ENCODE data around the gene BCL7A. TPM values are rescaled to one million over a fixed set of nuclear protein-coding genes. Genes with fewer than 3 reads are reported as not detected.

BCL7A gene
- total RNA-seq, 1 experiment from 2014 or later, result 18.2 TPM

DNA sequence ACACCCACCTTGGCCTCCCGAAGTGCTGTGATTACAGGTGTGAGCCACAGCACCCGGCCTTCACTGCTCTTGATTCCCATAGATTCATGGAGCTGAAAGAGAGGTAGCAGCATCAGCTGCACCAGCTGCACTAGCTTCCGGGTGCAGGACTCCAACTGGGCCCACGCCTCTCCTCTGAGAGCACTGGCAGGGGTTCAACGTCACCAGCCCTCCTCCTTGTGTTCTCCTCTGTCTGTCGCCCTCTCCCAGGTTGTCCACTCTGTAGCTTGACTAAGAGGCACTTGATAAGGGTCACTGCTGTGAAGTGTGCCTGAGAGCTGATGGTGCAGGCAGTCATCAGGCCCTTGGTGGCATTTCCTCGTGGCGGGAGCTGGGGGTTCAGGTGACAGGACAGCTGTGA lies 85.2 kb downstream of the BCL7A start:
- H2BK12ac ChIP-seq (ENCODE audit: insufficient read length, low read depth, low read length), result no peak overlapping the region
- no peak for DNase-seq
- H2BK5ac ChIP-seq (ENCODE audit: insufficient read length, low read length), result no peak overlapping the region
- H3K14ac ChIP-seq (ENCODE audit: insufficient read depth, low read length), result no peak overlapping the region; the same call in 1 of the 2 replicates
- H3K9me3 ChIP-seq (ENCODE audit: control insufficient read depth, low read depth, low read length), result no peaks in the 10 kb centered on the region
- 0 out of 5 replicates have a peak, but pooled peaks cover 0 to under 1% of the 10 kb centered on the region in 2 experiments for H3K9me3 Mint-ChIP-seq
- peaks cover 3 to 9% of the 10 kb centered on the region in 2 experiments for H3K4me1 Mint-ChIP-seq
- H4K20me1 ChIP-seq (ENCODE audit: control insufficient read depth, insufficient read depth, insufficient read length), result no peaks in the 10 kb centered on the region
- no peak overlapping the region for H3K9ac ChIP-seq (ENCODE audit: extremely low read depth, insufficient read length, low read length)
- TF ChIP-seq, protein P1, sequence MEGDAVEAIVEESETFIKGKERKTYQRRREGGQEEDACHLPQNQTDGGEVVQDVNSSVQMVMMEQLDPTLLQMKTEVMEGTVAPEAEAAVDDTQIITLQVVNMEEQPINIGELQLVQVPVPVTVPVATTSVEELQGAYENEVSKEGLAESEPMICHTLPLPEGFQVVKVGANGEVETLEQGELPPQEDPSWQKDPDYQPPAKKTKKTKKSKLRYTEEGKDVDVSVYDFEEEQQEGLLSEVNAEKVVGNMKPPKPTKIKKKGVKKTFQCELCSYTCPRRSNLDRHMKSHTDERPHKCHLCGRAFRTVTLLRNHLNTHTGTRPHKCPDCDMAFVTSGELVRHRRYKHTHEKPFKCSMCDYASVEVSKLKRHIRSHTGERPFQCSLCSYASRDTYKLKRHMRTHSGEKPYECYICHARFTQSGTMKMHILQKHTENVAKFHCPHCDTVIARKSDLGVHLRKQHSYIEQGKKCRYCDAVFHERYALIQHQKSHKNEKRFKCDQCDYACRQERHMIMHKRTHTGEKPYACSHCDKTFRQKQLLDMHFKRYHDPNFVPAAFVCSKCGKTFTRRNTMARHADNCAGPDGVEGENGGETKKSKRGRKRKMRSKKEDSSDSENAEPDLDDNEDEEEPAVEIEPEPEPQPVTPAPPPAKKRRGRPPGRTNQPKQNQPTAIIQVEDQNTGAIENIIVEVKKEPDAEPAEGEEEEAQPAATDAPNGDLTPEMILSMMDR (conservative IDR thresholded peaks at IDR 0.05), result no peak
- no peak overlapping the region for H4K91ac ChIP-seq (ENCODE audit: insufficient read length, low read depth, low read length)
- no peaks in the 10 kb centered on the region for H3K27me3 ChIP-seq (ENCODE audit: insufficient read depth, low read length)
- H3K18ac ChIP-seq (ENCODE audit: insufficient read length, low read depth, low read length), result no peak overlapping the region
- H3K79me1 ChIP-seq (ENCODE audit: insufficient read depth, low read depth, low read length, poor library complexity, severe bottlenecking), result no peaks in the 10 kb centered on the region
- no peak overlapping the region for H2BK20ac ChIP-seq (ENCODE audit: low read depth, low read length, poor library complexity, severe bottlenecking)
- H2BK15ac ChIP-seq (ENCODE audit: low read depth, low read length), result no peak overlapping the region
- H4K8ac ChIP-seq (replicated peaks; ENCODE audit: insufficient read length, low read depth, low read length), result no peak overlapping the region
- H2BK120ac ChIP-seq (ENCODE audit: low read depth, low read length, poor library complexity, severe bottlenecking), result no peak overlapping the region
- WGBS (ENCODE audit: extremely low coverage, insufficient read length, low lambda C conversion rate), result no CpG with 5 or more reads among the region's 8 CpGs
- no peaks in the 10 kb centered on the region for H3K23me2 ChIP-seq (ENCODE audit: insufficient read length, low read depth, low read length, poor library complexity, severe bottlenecking)
- H2AFZ ChIP-seq (ENCODE audit: low read length), result no peak overlapping the region
- no peak overlapping the region for H3K23ac ChIP-seq (ENCODE audit: insufficient read length, low read depth, low read length)
- H3K27ac ChIP-seq (ENCODE audit: insufficient read length, low read depth, low read length), result no peak overlapping the region
- no peak overlapping the region for H3K56ac ChIP-seq (ENCODE audit: insufficient read length, low read depth, low read length)
- H3K4me2 ChIP-seq (ENCODE audit: insufficient read depth, insufficient read length, low read length), result no peak overlapping the region
- peaks cover 0 to 5% (median 4%) of the 10 kb centered on the region in 3 experiments; a peak in 1 of 7 replicates for H3K36me3 Mint-ChIP-seq (ENCODE audit: insufficient read depth in 1 of 3, low read depth in 3 of 3)
- H3K79me2 ChIP-seq (ENCODE audit: insufficient read depth, low read length), result peaks cover 2% of the 10 kb centered on the region; the same call in 1 of the 2 replicates
- no peak overlapping the region for H4K5ac ChIP-seq (ENCODE audit: insufficient read length, low read depth, low read length)
- H3K27ac Mint-ChIP-seq, result peak overlapping the region in 1 of 3 experiments; percentile 96; a peak in 3 of 7 replicates
- H3K27me3 Mint-ChIP-seq (ENCODE audit: low read depth), result no peaks in the 10 kb centered on the region
- H3T11ph ChIP-seq (ENCODE audit: low read length), result no peak overlapping the region
- H3K4me1 ChIP-seq (ENCODE audit: insufficient read depth, low read length), result no peaks in the 10 kb centered on the region
- H2AK5ac ChIP-seq (ENCODE audit: insufficient read length, low read length), result no peak overlapping the region
- no peak overlapping the region for H3K4ac ChIP-seq (ENCODE audit: low read depth, low read length)
- H3K4me3 Mint-ChIP-seq, result no peak overlapping the region

Measured in H9 (cell line).